Mucosa of descending colon (tissue), 3 donors: ENCODE data around the gene KIAA2012. TPM values are rescaled to one million over a fixed set of nuclear protein-coding genes. Genes with fewer than 3 reads are reported as not detected.
A peak's percentile ranks its signal among the peaks of the same experiment; 100 is the strongest.

Experiments used
- ATAC-seq: fragments of 200-7000 bp; cut with Tn5 transposase; one replicate; pipeline ENCODE4 v1.9.1; 2020; ENCODE audit warnings: mild to moderate bottlenecking, moderate library complexity
- DNase-seq, 3 donors: peaks; one replicate each; pipeline ENCODE4 v3.0.0-alpha.2; 2020
- H3K36me3 ChIP-seq: fragments of 200-600 bp; one replicate; pipeline ENCODE4 v1.8.0; 2021; ENCODE audit warnings: low read depth, mild to moderate bottlenecking
- H3K4me1 ChIP-seq: fragments of 200-600 bp; one replicate; pipeline ENCODE4 v1.8.0; 2021; ENCODE audit warnings: low read depth, mild to moderate bottlenecking
- H3K4me3 ChIP-seq: fragments of 200-600 bp; one replicate; pipeline ENCODE4 v1.8.0; 2021; ENCODE audit warnings: mild to moderate bottlenecking
- H3K9me3 ChIP-seq: fragments of 200-600 bp; one replicate; pipeline ENCODE4 v1.8.0; 2021; ENCODE audit warnings: mild to moderate bottlenecking
- CTCF ChIP-seq: fragments of 200-600 bp; IDR thresholded peaks from one replicate; pipeline ENCODE4 v1.8.0; 2022; ENCODE audit warnings: antibody characterized with exemption, mild to moderate bottlenecking
- intact Hi-C, 2 donors: fragments of 100-400 bp; cut with DNase I in 1 of 2; cut with micrococcal nuclease in 1 of 2; formaldehyde crosslinking; loops; one replicate each; pipeline versions ENCODE4 v1.11.0 to v1.11.1; 2022; cut with DNase I, micrococcal nuclease
- total RNA-seq, 3 donors: library from RNA; stranded (reverse); fragmentation: NEBNext Ultra II Directional in 2 of 3; extraction: Animal tissue kit (Norgen Biotek cat#: 25700) in 2 of 3; gene quantifications; one replicate each; pipeline versions ENCODE4 v1.2.1 to v1.2.4, GENCODE V29; 2021 to 2023
- donor health status: DM: no; HTN: no; CAD: no; lungs with moderate emphysema.
- donor health status: DM: no; HTN: no; CAD: no.
- donor health status: DM: no; HTN: yes; CAD: no.

The KIAA2012 gene
- total RNA-seq, 3 donors from 2014 or later = 0.13 to 0.14 TPM; not detected in 1

DNA sequence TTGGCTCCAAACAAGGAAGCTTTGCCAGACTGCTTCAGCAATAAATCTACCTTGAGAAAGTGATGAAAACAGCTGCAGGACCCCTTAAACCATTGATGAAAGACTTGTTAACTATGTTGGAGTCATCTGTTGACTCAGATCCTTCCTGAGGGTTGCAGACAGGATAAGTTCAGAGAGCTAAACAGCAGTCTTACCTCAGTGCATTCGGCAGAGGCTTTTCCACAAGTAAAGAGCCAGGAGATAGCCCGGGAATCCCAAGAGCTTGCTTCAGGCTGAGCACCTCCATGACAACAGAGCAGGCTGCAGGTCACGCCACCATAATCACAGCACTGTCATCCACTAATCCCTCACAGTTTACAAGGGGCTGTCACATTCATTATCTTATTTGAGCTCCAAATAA lies 23.7 kb downstream of the KIAA2012 start:
- no peak for DNase-seq
- intact Hi-C loops = no loop called here
- Histone ChIP-seq H3K9me3 (no peaks in the 10 kb centered on the region), H3K4me1 (no peaks in the 10 kb centered on the region), H3K36me3 (no peaks in the 10 kb centered on the region), H3K4me3 (no peak overlapping the region)
- no peak for ATAC-seq
- no peak for TF ChIP-seq CTCF

DNA sequence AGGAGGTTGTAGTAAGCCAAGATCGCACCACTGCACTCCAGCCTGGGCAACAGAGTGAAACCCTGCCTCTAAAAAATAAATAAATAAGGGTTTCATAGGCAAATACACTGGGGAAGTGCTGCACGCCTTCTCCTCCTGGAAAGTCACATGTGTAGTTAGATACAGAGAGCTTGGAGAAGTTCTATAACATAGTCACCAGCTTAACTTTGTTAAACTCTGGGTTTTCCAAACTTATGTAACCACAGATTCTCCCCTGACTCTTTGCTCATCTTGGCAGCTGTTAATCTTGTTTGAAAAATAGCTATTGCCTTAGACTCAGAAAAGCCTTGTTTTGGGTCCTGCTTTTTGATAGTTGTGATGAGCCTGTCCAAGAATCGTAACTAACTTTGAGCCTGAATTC lies 25.2 kb downstream of the KIAA2012 start:
- no peaks in the 10 kb centered on the region for H3K4me1 ChIP-seq
- H3K36me3 ChIP-seq = no peaks in the 10 kb centered on the region
- DNase-seq = no peak
- no peak for ATAC-seq
- no peaks in the 10 kb centered on the region for H3K9me3 ChIP-seq
- intact Hi-C loops = no loop called here
- TF ChIP-seq CTCF = no peak
- H3K4me3 ChIP-seq = no peak overlapping the region

GRCh38 chr2:202099515-202099914 lies 26.5 kb downstream of the KIAA2012 start:
- DNase-seq = no peak
- intact Hi-C loops = no loop called here
- TF ChIP-seq CTCF = no peak
- Histone ChIP-seq H3K4me3 (no peak overlapping the region), H3K4me1 (no peaks in the 10 kb centered on the region), H3K36me3 (no peaks in the 10 kb centered on the region), H3K9me3 (no peaks in the 10 kb centered on the region)
- ATAC-seq = peak; percentile 54

- intact Hi-C loops = no loop called here
- Histone ChIP-seq H3K4me1 (no peaks in the 10 kb centered on the region), H3K36me3 (no peaks in the 10 kb centered on the region), H3K9me3 (no peaks in the 10 kb centered on the region), H3K4me3 (no peak overlapping the region)
- no peak for TF ChIP-seq CTCF
- no peak for DNase-seq
- ATAC-seq = no peak
Measured at GRCh38 chr2:202100176-202100575, 27.1 kb downstream of the KIAA2012 start.

DNA sequence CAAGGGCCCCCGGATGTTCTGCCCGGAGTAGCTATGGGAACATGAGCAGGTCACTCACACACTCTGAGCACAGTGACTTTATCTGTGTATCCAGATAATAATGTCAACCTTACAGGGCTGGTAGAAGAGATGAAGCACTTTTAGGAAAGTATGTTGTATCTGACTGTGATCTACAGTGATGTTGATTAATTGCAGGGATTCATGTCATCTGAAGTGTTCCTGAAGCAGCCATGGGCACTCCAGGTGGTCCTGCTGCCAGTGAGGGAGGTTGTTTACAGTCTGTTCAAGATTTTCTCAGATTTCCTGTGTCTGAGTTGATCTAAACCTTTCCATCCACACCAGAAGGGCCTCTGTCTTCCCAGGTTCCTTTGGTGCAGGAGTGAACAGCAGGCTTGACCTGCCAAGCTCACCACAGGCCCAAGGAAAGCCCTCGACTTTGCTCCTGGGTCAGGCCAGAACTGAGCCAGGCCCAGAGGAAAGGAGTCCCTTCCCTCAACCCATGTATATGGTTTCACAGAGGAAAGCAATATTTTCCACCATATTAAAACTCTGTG lies 28.0 kb downstream of the KIAA2012 start:
- Histone ChIP-seq H3K4me1 (no peaks in the 10 kb centered on the region), H3K4me3 (no peak overlapping the region), H3K9me3 (no peaks in the 10 kb centered on the region), H3K36me3 (no peaks in the 10 kb centered on the region)
- intact Hi-C loops = no loop called here
- TF ChIP-seq CTCF = no peak
- ATAC-seq = no peak
- no peak for DNase-seq

- Histone ChIP-seq H3K36me3 (no peaks in the 10 kb centered on the region), H3K4me1 (no peaks in the 10 kb centered on the region), H3K9me3 (no peaks in the 10 kb centered on the region), H3K4me3 (no peak overlapping the region)
- intact Hi-C loops = no loop called here
- no peak for TF ChIP-seq CTCF
- ATAC-seq = no peak
- no peak for DNase-seq
Measured at GRCh38 chr2:202102425-202103000, 29.5 kb downstream of the KIAA2012 start.
